ENCODE results near the gene CHKA. TPM values are rescaled to one million over a fixed set of nuclear protein-coding genes. Genes with fewer than 3 reads are reported as not detected.

The CHKA gene
- total and polyA plus RNA-seq, 8 donors = 36.8 to 106 (median 82.8) TPM

GRCh38 chr11:68016161-68016903, 104.9 kb downstream of the CHKA start:
- H3K27ac ChIP-seq = peak overlapping the region in 1 of 2 donors; percentile 45
- H3K4me1 ChIP-seq = peaks cover 34 to 70% of the 10 kb centered on the region in 2 donors
- H3K27me3 ChIP-seq = no peaks in the 10 kb centered on the region
- ATAC-seq = no peak
- intact Hi-C loops (cut with DNase I) = no loop called here
- peaks cover 0 to 26% of the 10 kb centered on the region in 2 donors for H3K36me3 ChIP-seq
- TF ChIP-seq, protein P1, sequence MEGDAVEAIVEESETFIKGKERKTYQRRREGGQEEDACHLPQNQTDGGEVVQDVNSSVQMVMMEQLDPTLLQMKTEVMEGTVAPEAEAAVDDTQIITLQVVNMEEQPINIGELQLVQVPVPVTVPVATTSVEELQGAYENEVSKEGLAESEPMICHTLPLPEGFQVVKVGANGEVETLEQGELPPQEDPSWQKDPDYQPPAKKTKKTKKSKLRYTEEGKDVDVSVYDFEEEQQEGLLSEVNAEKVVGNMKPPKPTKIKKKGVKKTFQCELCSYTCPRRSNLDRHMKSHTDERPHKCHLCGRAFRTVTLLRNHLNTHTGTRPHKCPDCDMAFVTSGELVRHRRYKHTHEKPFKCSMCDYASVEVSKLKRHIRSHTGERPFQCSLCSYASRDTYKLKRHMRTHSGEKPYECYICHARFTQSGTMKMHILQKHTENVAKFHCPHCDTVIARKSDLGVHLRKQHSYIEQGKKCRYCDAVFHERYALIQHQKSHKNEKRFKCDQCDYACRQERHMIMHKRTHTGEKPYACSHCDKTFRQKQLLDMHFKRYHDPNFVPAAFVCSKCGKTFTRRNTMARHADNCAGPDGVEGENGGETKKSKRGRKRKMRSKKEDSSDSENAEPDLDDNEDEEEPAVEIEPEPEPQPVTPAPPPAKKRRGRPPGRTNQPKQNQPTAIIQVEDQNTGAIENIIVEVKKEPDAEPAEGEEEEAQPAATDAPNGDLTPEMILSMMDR (IDR thresholded peaks at IDR 0.05) = no peak
- no peaks in the 10 kb centered on the region for H3K9me3 ChIP-seq
- H3K4me3 ChIP-seq = no peak overlapping the region
- no peak for DNase-seq

- intact Hi-C loops (cut with DNase I) = no loop called here
- H3K27me3 ChIP-seq = no peaks in the 10 kb centered on the region
- H3K36me3 ChIP-seq = peaks cover 0 to 21% of the 10 kb centered on the region in 2 donors
- DNase-seq (no peak), ATAC-seq (no peak)
- TF ChIP-seq, protein P1 (IDR thresholded peaks at IDR 0.05) = no peak
- no peaks in the 10 kb centered on the region for H3K9me3 ChIP-seq
- peak overlapping the region; percentile 65 to 85 for H3K27ac ChIP-seq
- H3K4me3 ChIP-seq = no peak overlapping the region
- peaks cover 39 to 73% of the 10 kb centered on the region in 2 donors for H3K4me1 ChIP-seq
Measured at GRCh38 chr11:68015467-68015866, 105.7 kb downstream of the CHKA start.

GRCh38 chr11:68014947-68015447, 106.2 kb downstream of the CHKA start:
- TF ChIP-seq, protein P1 (IDR thresholded peaks at IDR 0.05) = no peak
- DNase-seq = peak in 2 of 4 donors; percentile 32 to 74
- H3K9me3 ChIP-seq = no peaks in the 10 kb centered on the region

GRCh38 chr11:68014157-68014946, 106.8 kb downstream of the CHKA start:
- DNase-seq = peak in 3 of 4 donors; percentile 87 to 91 (median 90)
- Histone ChIP-seq H3K36me3 (peaks cover 0 to 15% of the 10 kb centered on the region in 2 donors), H3K4me3 (no peak overlapping the region), H3K27ac (peak overlapping the region; percentile 65 to 85), H3K9me3 (no peaks in the 10 kb centered on the region), H3K4me1 (peaks cover 43 to 73% of the 10 kb centered on the region in 2 donors), H3K27me3 (no peaks in the 10 kb centered on the region)
- peak; percentile 53 for ATAC-seq
- TF ChIP-seq, protein P1 (IDR thresholded peaks at IDR 0.05) = no peak
- intact Hi-C loops (cut with DNase I) = no loop called here

More at GRCh38 chr11:68014947-68015447, 106.2 kb downstream of the CHKA start:
- intact Hi-C loops (cut with DNase I) = no loop called here
- H3K36me3 ChIP-seq = peaks cover 0 to 21% of the 10 kb centered on the region in 2 donors
- peak overlapping the region; percentile 65 to 85 for H3K27ac ChIP-seq
- ATAC-seq = no peak
- peaks cover 40 to 73% of the 10 kb centered on the region in 2 donors for H3K4me1 ChIP-seq
- H3K27me3 ChIP-seq = no peaks in the 10 kb centered on the region
- H3K4me3 ChIP-seq = no peak overlapping the region
